ENCODE data around the gene PHAF1. TPM values are rescaled to one million over a fixed set of nuclear protein-coding genes. Genes with fewer than 3 reads are reported as not detected.

PHAF1 gene
- total RNA-seq (10 to 100 TPM; 12.6 to 27.4 (median 14.5) TPM), polyA plus RNA-seq (10 to 100 TPM in 2 of 3 donors, 1 to 10 TPM in 1; 9.0 to 13.7 (median 10.4) TPM)
- long read RNA-seq, donor 1, partial matches to known transcripts, result 0 of 3 reads
- long read RNA-seq, donor 1, other reads (novel, unspliced or antisense), result 0 of 3 reads
- long read RNA-seq, donor 2, partial matches to known transcripts, result 0 of 1 reads
- long read RNA-seq, donor 2, other reads (novel, unspliced or antisense), result 0 of 1 reads
- long read RNA-seq, donor 3, partial matches to known transcripts, result 12 of 12 reads
- long read RNA-seq, donor 3, other reads (novel, unspliced or antisense), result 0 of 12 reads
- long read RNA-seq, donor 4, partial matches to known transcripts, result 1 of 2 reads
- long read RNA-seq, donor 4, other reads (novel, unspliced or antisense), result 0 of 2 reads
- long read RNA-seq, donor 5, transcript C16orf70-208 (17 exons, 1,353 nt), result major isoform, 14 of 23 reads
- long read RNA-seq, donor 5, partial matches to known transcripts, result 2 of 23 reads
- long read RNA-seq, donor 5, other reads (novel, unspliced or antisense), result 4 of 23 reads
- long read RNA-seq, donor 6, partial matches to known transcripts, result 1 of 6 reads
- long read RNA-seq, donor 6, other reads (novel, unspliced or antisense), result 5 of 6 reads
- long read RNA-seq, donor 7, result 0 reads
- long read RNA-seq, donor 8, partial matches to known transcripts, result 0 of 4 reads
- long read RNA-seq, donor 8, other reads (novel, unspliced or antisense), result 0 of 4 reads
- long read RNA-seq, donor 9, partial matches to known transcripts, result 0 of 3 reads
- long read RNA-seq, donor 9, other reads (novel, unspliced or antisense), result 0 of 3 reads
- long read RNA-seq, donor 10, partial matches to known transcripts, result 0 of 2 reads
- long read RNA-seq, donor 10, other reads (novel, unspliced or antisense), result 0 of 2 reads

GRCh38 chr16:67109407-67110135 lies at the start of gene PHAF1:
PHAF1 (plus strand) TSS chr16:67109941; CDS start chr16:67110176, 235 bp downstream.
- Histone ChIP-seq H3K36me3 (replicated peaks in 1 of 2) (no peaks in the 10 kb centered on the region), H3K27ac (peak within 1 kb of the TSS; percentile 46 to 88 (median 76)), H3K9me3 (replicated peaks in 1 of 3) (no peaks in the 10 kb centered on the region), H3K4me1 (replicated peaks in 1 of 2) (peaks cover 16 to 26% of the 10 kb centered on the region in 2 donors), H3K27me3 (no peaks in the 10 kb centered on the region), H3K4me3 (peak within 1 kb of the TSS; percentile 68 to 89 (median 84))
- peak; percentile 91 to 95 (median 92) for DNase-seq
- TF ChIP-seq CTCF (IDR thresholded peaks at IDR 0.05), result no peak
- peak in 1 of 2 donors; percentile 79 for TF ChIP-seq POLR2A (IDR thresholded peaks at IDR 0.05)
- intact Hi-C loops (cut with DNase I), result loop anchor here in 1 of 2 donors (5.0 kb wide), 1 partner anchor 48 kb away; the partner anchor contains the start of genes FBXL8 and TRADD
- 1 to 8% (median 2%) methylated on average over 21 to 63 of the region's 63 CpGs for WGBS, 4 donors

DNA sequence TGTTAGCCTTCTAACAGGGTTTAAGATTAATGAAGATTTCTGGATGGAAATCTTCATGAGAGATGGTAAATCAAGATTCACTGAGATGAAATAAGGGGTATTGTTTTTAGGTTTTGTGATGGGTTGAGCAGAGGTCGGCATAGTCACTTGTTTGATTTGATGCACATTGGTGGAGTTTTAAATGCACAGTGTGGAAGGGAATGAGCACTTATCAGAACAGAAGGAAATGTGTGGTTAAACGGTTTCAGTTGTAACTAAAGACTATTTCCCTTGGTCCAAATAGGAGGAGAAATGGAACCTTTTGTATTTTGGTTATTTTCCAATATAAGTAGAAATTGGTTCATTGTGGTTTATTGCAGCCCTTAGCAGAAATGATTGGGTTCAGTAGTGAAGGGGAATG lies 46.7 kb upstream of the PHAF1 start:
- Histone ChIP-seq H3K27me3 (no peaks in the 10 kb centered on the region), H3K27ac (no peak overlapping the region), H3K9me3 (replicated peaks in 1 of 3) (no peaks in the 10 kb centered on the region), H3K4me1 (replicated peaks in 1 of 2) (no peaks in the 10 kb centered on the region), H3K4me3 (no peak overlapping the region), H3K36me3 (replicated peaks in 1 of 2) (peaks cover 0 to 10% of the 10 kb centered on the region in 2 donors)
- TF ChIP-seq POLR2A (IDR thresholded peaks at IDR 0.05) (no peak), CTCF (IDR thresholded peaks at IDR 0.05) (no peak)
- intact Hi-C loops (cut with DNase I), result no loop called here
- DNase-seq, result no peak
- 58 to 68% (median 61%) methylated on average over 2 of the region's 2 CpGs for WGBS, 4 donors

DNA sequence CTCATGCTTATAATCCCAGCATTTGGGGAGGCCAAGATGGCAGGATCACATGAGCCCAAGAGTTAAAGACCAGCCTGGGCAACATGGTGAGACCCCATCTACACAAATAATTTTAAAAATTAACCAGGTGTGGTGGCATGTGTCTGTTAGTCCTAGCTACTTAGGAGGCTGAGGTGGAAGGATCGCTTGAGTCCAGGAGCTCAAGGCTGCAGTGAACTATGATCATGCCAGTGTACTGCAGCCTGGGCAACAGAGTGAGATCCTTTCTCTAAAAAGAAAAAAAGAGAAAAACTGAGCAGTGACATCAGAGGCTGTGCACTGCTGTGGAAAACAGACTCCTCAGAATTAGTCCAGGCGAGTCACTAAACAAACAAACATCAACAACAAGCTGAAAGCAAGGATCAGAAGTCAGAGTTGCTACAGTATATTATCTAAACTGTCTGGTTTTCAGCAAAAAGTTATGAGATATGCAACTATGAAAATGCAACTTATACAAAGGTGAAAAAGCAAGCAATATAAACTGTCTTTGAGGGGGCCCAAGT lies 41.5 kb upstream of the PHAF1 start:
- H3K36me3 ChIP-seq (replicated peaks in 1 of 2), result peaks cover 0 to 18% of the 10 kb centered on the region in 2 donors
- 86 to 96% (median 96%) methylated on average over 2 of the region's 2 CpGs for WGBS, 4 donors
- H3K4me3 ChIP-seq, result no peak overlapping the region
- no peak for TF ChIP-seq POLR2A (IDR thresholded peaks at IDR 0.05)
- no peak for TF ChIP-seq CTCF (IDR thresholded peaks at IDR 0.05)
- H3K27ac ChIP-seq, result no peak overlapping the region
- no peaks in the 10 kb centered on the region for H3K4me1 ChIP-seq (replicated peaks in 1 of 2)
- no peaks in the 10 kb centered on the region for H3K27me3 ChIP-seq
- no peak for DNase-seq
- no peaks in the 10 kb centered on the region for H3K9me3 ChIP-seq (replicated peaks in 1 of 3)
- intact Hi-C loops (cut with DNase I), result no loop called here

Data from adrenal gland (tissue), 19 donors.